ENCODE measurements around the gene TNNT3.
"Not testable (repeated sequence)": the region's sequence is repeated elsewhere in the genome, so short reads cannot be mapped to it uniquely, and the experiment has no call there.

Gene TNNT3

DNA sequence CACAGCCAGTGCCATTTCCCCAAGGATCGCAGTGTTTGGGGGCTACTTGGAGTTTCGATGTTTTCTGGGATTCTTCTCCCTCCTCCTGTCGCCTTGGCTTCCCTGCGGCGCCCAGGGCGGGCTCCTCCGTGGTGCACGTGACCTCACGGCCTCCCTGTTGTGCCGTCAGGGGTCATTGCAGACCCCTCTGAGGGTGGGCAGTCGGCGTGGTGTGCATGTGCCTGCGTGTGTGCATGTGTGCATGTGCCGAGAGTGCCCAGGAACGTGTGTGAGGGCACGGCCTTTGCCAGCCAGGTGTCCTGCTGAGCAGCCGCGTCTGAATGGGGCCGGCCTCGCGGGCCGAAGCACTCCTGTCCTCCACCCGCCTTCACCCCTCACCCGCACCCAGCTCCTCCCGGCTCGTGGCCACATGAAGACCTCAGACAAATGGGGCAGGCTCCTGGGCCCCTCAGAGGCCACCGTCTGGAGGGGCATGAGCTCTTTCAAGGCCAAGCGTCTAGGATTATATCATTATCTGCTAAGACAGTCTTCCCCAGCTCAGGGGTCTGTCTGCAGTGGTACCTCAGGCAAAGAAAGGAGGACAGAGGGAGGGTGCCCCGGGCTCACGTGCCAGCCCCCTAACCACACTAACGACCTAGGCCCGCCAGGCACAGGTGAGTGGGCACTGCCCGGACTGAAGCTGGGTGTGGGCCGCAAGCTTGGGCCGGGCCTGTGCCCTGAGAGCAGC lies 18.3 kb downstream of the TNNT3 start:
- no peak overlapping the region for H3K4me2 ChIP-seq (ENCODE audit: low read depth, low read length)
- H3K36me3 ChIP-seq (replicated peaks; ENCODE audit: insufficient read depth, low read length), result no peaks in the 10 kb centered on the region

DNA sequence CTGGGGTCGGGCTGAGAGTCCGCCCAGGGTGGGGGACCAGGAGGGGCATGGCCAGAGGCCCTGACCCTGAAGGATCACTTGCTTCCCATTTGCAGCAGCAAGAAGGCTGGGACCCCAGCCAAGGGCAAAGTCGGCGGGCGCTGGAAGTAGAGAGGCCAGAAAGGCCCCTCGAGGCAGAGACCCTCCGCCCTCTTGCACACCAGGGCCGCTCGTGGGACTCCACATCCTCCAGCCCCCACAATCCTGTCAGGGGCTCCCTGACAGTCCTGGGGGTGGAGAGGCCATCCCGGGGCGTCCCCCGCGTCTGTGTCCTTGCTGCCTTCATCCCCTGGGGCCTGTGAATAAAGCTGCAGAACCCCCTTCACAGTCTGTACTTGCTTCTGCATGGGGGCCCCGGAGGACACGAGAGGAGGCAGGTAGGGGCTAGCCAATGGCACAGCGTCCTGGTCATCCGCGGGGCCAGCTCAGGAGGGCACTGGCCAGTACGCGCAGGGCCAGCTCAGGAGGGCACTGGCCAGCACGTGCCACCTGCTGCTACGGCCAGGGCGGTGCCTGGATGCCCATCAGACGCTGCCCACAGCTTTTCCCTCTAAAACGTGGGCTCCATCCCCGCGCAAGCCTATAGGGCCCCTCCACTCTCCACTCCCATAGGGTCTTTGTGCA lies 19.0 kb downstream of the TNNT3 start:
- no peaks in the 10 kb centered on the region for H3K9me2 ChIP-seq (replicated peaks; ENCODE audit: insufficient read depth, low read length)
- TF ChIP-seq EZH2 (optimal IDR thresholded peaks at IDR 0.05; ENCODE audit: low read depth, low read length), result no peak
- TF ChIP-seq EZH2phosphoT487 (IDR thresholded peaks at IDR 0.05; ENCODE audit: low read length), result no peak
- TF ChIP-seq, protein P1, sequence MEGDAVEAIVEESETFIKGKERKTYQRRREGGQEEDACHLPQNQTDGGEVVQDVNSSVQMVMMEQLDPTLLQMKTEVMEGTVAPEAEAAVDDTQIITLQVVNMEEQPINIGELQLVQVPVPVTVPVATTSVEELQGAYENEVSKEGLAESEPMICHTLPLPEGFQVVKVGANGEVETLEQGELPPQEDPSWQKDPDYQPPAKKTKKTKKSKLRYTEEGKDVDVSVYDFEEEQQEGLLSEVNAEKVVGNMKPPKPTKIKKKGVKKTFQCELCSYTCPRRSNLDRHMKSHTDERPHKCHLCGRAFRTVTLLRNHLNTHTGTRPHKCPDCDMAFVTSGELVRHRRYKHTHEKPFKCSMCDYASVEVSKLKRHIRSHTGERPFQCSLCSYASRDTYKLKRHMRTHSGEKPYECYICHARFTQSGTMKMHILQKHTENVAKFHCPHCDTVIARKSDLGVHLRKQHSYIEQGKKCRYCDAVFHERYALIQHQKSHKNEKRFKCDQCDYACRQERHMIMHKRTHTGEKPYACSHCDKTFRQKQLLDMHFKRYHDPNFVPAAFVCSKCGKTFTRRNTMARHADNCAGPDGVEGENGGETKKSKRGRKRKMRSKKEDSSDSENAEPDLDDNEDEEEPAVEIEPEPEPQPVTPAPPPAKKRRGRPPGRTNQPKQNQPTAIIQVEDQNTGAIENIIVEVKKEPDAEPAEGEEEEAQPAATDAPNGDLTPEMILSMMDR (IDR thresholded peaks at IDR 0.05; ENCODE audit: low read length), result no peak
- H3K36me3 ChIP-seq (replicated peaks; ENCODE audit: insufficient read depth, low read length), result no peaks in the 10 kb centered on the region
- no peaks in the 10 kb centered on the region for H3K79me2 ChIP-seq (ENCODE audit: low read length)
- H3K27ac ChIP-seq (ENCODE audit: low read length), result no peak overlapping the region
- no peaks in the 10 kb centered on the region for H4K20me1 ChIP-seq (ENCODE audit: insufficient read depth, low read length)
- H3K4me2 ChIP-seq (ENCODE audit: low read depth, low read length), result no peak overlapping the region
- peaks cover 84% of the 10 kb centered on the region for H3K27me3 ChIP-seq (replicated peaks; ENCODE audit: insufficient read depth, low read length)
- no peak overlapping the region for H3K9ac ChIP-seq (ENCODE audit: low read length)
- no peaks in the 10 kb centered on the region for H3K4me1 ChIP-seq (ENCODE audit: low read length)
- no peak for DNase-seq
- H3K4me3 ChIP-seq (ENCODE audit: low read length), result no peak overlapping the region
- H3K9me3 ChIP-seq (replicated peaks; ENCODE audit: insufficient read depth, low read length), result no peaks in the 10 kb centered on the region
- H2AFZ ChIP-seq (ENCODE audit: low read length), result no peak overlapping the region
- H3F3A ChIP-seq (ENCODE audit: insufficient read depth, low read length), result no peaks in the 10 kb centered on the region

More for the DNA sequence above, 18.3 kb downstream of the TNNT3 start:
- H3K27ac ChIP-seq (ENCODE audit: low read length), result no peak overlapping the region
- no peaks in the 10 kb centered on the region for H4K20me1 ChIP-seq (ENCODE audit: insufficient read depth, low read length)
- H2AFZ ChIP-seq (ENCODE audit: low read length), result no peak overlapping the region
- H3K4me1 ChIP-seq (ENCODE audit: low read length), result no peaks in the 10 kb centered on the region
- peaks cover 86% of the 10 kb centered on the region for H3K27me3 ChIP-seq (replicated peaks; ENCODE audit: insufficient read depth, low read length)
- H3K4me3 ChIP-seq (ENCODE audit: low read length), result no peak overlapping the region
- H3K79me2 ChIP-seq (ENCODE audit: low read length), result no peaks in the 10 kb centered on the region
- DNase-seq, result no peak
- no peak overlapping the region for H3K9ac ChIP-seq (ENCODE audit: low read length)
- no peaks in the 10 kb centered on the region for H3F3A ChIP-seq (ENCODE audit: insufficient read depth, low read length)
- no peaks in the 10 kb centered on the region for H3K9me2 ChIP-seq (replicated peaks; ENCODE audit: insufficient read depth, low read length)
- TF ChIP-seq EZH2 (optimal IDR thresholded peaks at IDR 0.05; ENCODE audit: low read depth, low read length), result no peak
- no peak for TF ChIP-seq EZH2phosphoT487 (IDR thresholded peaks at IDR 0.05; ENCODE audit: low read length)
- TF ChIP-seq, protein P1 (IDR thresholded peaks at IDR 0.05; ENCODE audit: low read length), result no peak
- H3K9me3 ChIP-seq (replicated peaks; ENCODE audit: insufficient read depth, low read length), result no peaks in the 10 kb centered on the region

DNA sequence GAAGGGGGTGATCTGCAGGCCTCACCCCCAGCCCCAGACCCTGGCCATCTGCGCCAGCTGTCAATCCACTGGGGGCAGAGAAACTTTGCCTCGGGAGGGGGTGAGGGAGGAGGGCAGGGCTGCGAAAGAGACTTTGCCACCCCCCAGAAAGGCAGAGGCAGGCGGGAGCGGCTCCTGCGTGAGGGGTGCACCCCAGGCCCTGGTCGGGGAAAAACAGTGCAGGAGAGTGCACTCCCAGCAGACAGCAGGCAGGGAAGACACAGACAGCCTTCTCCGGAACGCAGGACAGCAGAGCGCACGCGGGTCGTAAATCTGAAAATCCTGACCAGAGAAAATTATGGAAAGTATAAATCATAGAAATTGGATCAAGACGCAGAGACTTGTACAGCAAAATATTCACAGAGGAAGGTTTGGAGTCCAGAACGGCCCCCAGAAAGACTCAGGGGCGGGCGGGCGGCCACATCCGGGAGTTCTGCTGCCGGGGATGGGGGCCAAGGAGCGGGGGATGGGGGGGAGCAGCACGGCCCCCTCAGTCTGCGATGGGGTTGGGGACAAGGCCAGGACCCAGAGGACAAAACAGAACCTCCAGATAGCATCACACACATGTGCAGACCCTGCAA lies 19.6 kb downstream of the TNNT3 start:
- DNase-seq, result no peak

DNA sequence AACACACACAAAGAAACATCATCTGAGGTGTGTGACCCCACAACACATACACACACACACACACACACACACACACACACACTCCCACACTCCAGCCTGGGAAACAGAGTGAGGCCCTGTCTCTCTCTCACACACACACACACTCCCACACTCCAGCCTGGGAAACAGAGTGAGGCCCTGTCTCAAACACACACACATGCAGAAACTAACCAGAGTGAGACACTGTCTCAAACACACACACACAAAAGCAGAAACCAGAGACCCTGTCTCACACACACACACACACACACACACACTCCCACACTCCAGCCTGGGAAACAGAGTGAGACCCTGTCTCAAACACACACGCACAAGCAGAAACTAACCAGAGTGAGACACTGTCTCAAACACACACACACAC lies 20.3 kb downstream of the TNNT3 start:
- not testable (repeated sequence) for H3K4me2 ChIP-seq (ENCODE audit: low read depth, low read length); H2AFZ ChIP-seq (ENCODE audit: low read length); H3K9me3 ChIP-seq (replicated peaks; ENCODE audit: insufficient read depth, low read length); H3K9ac ChIP-seq (ENCODE audit: low read length); H3K9me2 ChIP-seq (replicated peaks; ENCODE audit: insufficient read depth, low read length); H3F3A ChIP-seq (ENCODE audit: insufficient read depth, low read length); H3K36me3 ChIP-seq (replicated peaks; ENCODE audit: insufficient read depth, low read length); H3K4me3 ChIP-seq (ENCODE audit: low read length); H3K79me2 ChIP-seq (ENCODE audit: low read length); H3K27ac ChIP-seq (ENCODE audit: low read length); H3K4me1 ChIP-seq (ENCODE audit: low read length); H4K20me1 ChIP-seq (ENCODE audit: insufficient read depth, low read length); DNase-seq
- H3K27me3 ChIP-seq (replicated peaks; ENCODE audit: insufficient read depth, low read length), result peaks cover 80% of the 10 kb centered on the region

More for the DNA sequence above, 19.6 kb downstream of the TNNT3 start:
- H3K4me1 ChIP-seq (ENCODE audit: low read length), result no peaks in the 10 kb centered on the region
- TF ChIP-seq, protein P1 (IDR thresholded peaks at IDR 0.05; ENCODE audit: low read length), result no peak
- no peak for TF ChIP-seq EZH2phosphoT487 (IDR thresholded peaks at IDR 0.05; ENCODE audit: low read length)
- no peak for TF ChIP-seq EZH2 (optimal IDR thresholded peaks at IDR 0.05; ENCODE audit: low read depth, low read length)
- H3F3A ChIP-seq (ENCODE audit: insufficient read depth, low read length), result no peaks in the 10 kb centered on the region
- H3K79me2 ChIP-seq (ENCODE audit: low read length), result no peaks in the 10 kb centered on the region
- H3K4me3 ChIP-seq (ENCODE audit: low read length), result no peak overlapping the region
- no peaks in the 10 kb centered on the region for H3K9me2 ChIP-seq (replicated peaks; ENCODE audit: insufficient read depth, low read length)
- peaks cover 84% of the 10 kb centered on the region for H3K27me3 ChIP-seq (replicated peaks; ENCODE audit: insufficient read depth, low read length)
- no peak overlapping the region for H3K9ac ChIP-seq (ENCODE audit: low read length)
- H3K27ac ChIP-seq (ENCODE audit: low read length), result no peak overlapping the region
- H3K36me3 ChIP-seq (replicated peaks; ENCODE audit: insufficient read depth, low read length), result no peaks in the 10 kb centered on the region
- no peaks in the 10 kb centered on the region for H3K9me3 ChIP-seq (replicated peaks; ENCODE audit: insufficient read depth, low read length)
- no peaks in the 10 kb centered on the region for H4K20me1 ChIP-seq (ENCODE audit: insufficient read depth, low read length)
- no peak overlapping the region for H3K4me2 ChIP-seq (ENCODE audit: low read depth, low read length)
- H2AFZ ChIP-seq (ENCODE audit: low read length), result no peak overlapping the region
